Measurements from ENCODE around the gene PABPN1. TPM values are rescaled to one million over a fixed set of nuclear protein-coding genes. Genes with fewer than 3 reads are reported as not detected.

The PABPN1 gene
- total and polyA plus RNA-seq, 2 experiments from 2014 or later = 194 to 534 TPM

- Histone ChIP-seq H3K27ac (no peak within 1 kb of the TSS), H3K4me3 (peak within 1 kb of the TSS; percentile 44), H3K27me3 (peaks cover 4% of the 10 kb centered on the region), H3K36me3 (no peaks in the 10 kb centered on the region), H3K9me3 (ENCODE audit: low read depth) (no peaks in the 10 kb centered on the region), H3K4me1 (ENCODE audit: low read depth) (no peaks in the 10 kb centered on the region)
- TF ChIP-seq CTCF (IDR thresholded peaks at IDR 0.05; ENCODE audit: low read depth, low read length) = no peak
- DNase-seq (ENCODE audit: low read depth in 1 of 2, low spot score in 1 of 2) = peak; percentile 91 to 92
Measured at GRCh38 chr14:23352506-23353432, 31.5 kb downstream of the PABPN1 start, which contains the start of gene SLC22A17. SLC22A17 (minus strand) TSS chr14:23352887.

GRCh38 chr14:23353433-23353780, 32.1 kb downstream of the PABPN1 start:
- Histone ChIP-seq H3K36me3 (no peaks in the 10 kb centered on the region), H3K27me3 (peaks cover 4% of the 10 kb centered on the region), H3K4me3 (no peak overlapping the region), H3K9me3 (ENCODE audit: low read depth) (no peaks in the 10 kb centered on the region), H3K4me1 (ENCODE audit: low read depth) (no peaks in the 10 kb centered on the region), H3K27ac (no peak overlapping the region)
- TF ChIP-seq CTCF (IDR thresholded peaks at IDR 0.05; ENCODE audit: low read depth, low read length) = no peak
- DNase-seq (ENCODE audit: low read depth in 1 of 2, low spot score in 1 of 2) = no peak

GRCh38 chr14:23354990-23355389, 33.7 kb downstream of the PABPN1 start:
- no peak for TF ChIP-seq CTCF (IDR thresholded peaks at IDR 0.05; ENCODE audit: low read depth, low read length)
- H3K9me3 ChIP-seq (ENCODE audit: low read depth) = no peaks in the 10 kb centered on the region
- DNase-seq (ENCODE audit: low read depth in 1 of 2, low spot score in 1 of 2) = no peak
- no peak overlapping the region for H3K27ac ChIP-seq
- H3K4me3 ChIP-seq = no peak overlapping the region
- peaks cover 4% of the 10 kb centered on the region for H3K27me3 ChIP-seq
- H3K4me1 ChIP-seq (ENCODE audit: low read depth) = no peaks in the 10 kb centered on the region
- no peaks in the 10 kb centered on the region for H3K36me3 ChIP-seq

- Histone ChIP-seq H3K27ac (no peak overlapping the region), H3K4me3 (no peak overlapping the region), H3K4me1 (ENCODE audit: low read depth) (no peaks in the 10 kb centered on the region), H3K36me3 (no peaks in the 10 kb centered on the region), H3K9me3 (ENCODE audit: low read depth) (no peaks in the 10 kb centered on the region), H3K27me3 (peaks cover 4% of the 10 kb centered on the region)
- TF ChIP-seq CTCF (IDR thresholded peaks at IDR 0.05; ENCODE audit: low read depth, low read length) = no peak
- no peak for DNase-seq (ENCODE audit: low read depth in 1 of 2, low spot score in 1 of 2)
Measured at GRCh38 chr14:23355871-23356435, 34.7 kb downstream of the PABPN1 start.

GRCh38 chr14:23356662-23357061, 35.4 kb downstream of the PABPN1 start:
- no peak for DNase-seq (ENCODE audit: low read depth in 1 of 2, low spot score in 1 of 2)
- Histone ChIP-seq H3K27ac (no peak overlapping the region), H3K9me3 (ENCODE audit: low read depth) (no peaks in the 10 kb centered on the region), H3K4me1 (ENCODE audit: low read depth) (no peaks in the 10 kb centered on the region), H3K4me3 (no peak overlapping the region), H3K36me3 (no peaks in the 10 kb centered on the region), H3K27me3 (peaks cover 2% of the 10 kb centered on the region)
- no peak for TF ChIP-seq CTCF (IDR thresholded peaks at IDR 0.05; ENCODE audit: low read depth, low read length)
